ENCODE results near the gene SCYL1. TPM values are rescaled to one million over a fixed set of nuclear protein-coding genes. Genes with fewer than 3 reads are reported as not detected.

Gene SCYL1
- total RNA-seq, 1 donor: 109 TPM

DNA sequence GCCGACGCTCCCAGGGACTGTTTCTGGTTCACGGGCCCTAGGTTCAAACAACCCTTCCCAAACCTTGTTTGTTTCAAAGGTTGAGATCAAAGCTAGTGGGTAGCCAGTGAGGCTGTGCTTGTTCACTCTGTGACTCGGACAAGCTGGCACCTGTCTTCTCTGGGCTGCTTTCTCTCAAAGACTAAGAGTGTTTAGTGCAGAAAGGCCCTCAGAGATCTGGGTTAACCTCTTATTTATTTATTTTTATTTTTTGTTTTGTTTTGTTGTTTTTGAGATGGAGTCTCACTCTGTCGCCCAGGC is 39.0 kb upstream of the SCYL1 start:
- Histone ChIP-seq H3K4me2 (ENCODE audit: insufficient read depth, low read length) (no peak overlapping the region), H2AFZ (ENCODE audit: low read length) (no peak overlapping the region), H3K36me3 (ENCODE audit: insufficient read depth, low read length) (no peaks in the 10 kb centered on the region), H4K20me1 (ENCODE audit: insufficient read depth, low read length) (no peaks in the 10 kb centered on the region), H3K9me3 (ENCODE audit: low read depth, low read length) (no peaks in the 10 kb centered on the region), H3K27ac (ENCODE audit: low read depth, low read length) (peak overlapping the region; percentile 68), H3K4me3 (ENCODE audit: insufficient read depth, low read length) (no peak overlapping the region), H3K27me3 (ENCODE audit: insufficient read depth, low read length) (no peaks in the 10 kb centered on the region), H3K79me2 (ENCODE audit: insufficient read depth, low read length) (peaks cover 42% of the 10 kb centered on the region), H3K4me1 (ENCODE audit: insufficient read depth, low read length) (peaks cover 62% of the 10 kb centered on the region)
- no peak for DNase-seq (ENCODE audit: insufficient read length, low spot score, missing footprints)
- TF ChIP-seq, protein P1, sequence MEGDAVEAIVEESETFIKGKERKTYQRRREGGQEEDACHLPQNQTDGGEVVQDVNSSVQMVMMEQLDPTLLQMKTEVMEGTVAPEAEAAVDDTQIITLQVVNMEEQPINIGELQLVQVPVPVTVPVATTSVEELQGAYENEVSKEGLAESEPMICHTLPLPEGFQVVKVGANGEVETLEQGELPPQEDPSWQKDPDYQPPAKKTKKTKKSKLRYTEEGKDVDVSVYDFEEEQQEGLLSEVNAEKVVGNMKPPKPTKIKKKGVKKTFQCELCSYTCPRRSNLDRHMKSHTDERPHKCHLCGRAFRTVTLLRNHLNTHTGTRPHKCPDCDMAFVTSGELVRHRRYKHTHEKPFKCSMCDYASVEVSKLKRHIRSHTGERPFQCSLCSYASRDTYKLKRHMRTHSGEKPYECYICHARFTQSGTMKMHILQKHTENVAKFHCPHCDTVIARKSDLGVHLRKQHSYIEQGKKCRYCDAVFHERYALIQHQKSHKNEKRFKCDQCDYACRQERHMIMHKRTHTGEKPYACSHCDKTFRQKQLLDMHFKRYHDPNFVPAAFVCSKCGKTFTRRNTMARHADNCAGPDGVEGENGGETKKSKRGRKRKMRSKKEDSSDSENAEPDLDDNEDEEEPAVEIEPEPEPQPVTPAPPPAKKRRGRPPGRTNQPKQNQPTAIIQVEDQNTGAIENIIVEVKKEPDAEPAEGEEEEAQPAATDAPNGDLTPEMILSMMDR (IDR thresholded peaks at IDR 0.05; ENCODE audit: extremely low read depth, low read depth, low read length): no peak

DNA sequence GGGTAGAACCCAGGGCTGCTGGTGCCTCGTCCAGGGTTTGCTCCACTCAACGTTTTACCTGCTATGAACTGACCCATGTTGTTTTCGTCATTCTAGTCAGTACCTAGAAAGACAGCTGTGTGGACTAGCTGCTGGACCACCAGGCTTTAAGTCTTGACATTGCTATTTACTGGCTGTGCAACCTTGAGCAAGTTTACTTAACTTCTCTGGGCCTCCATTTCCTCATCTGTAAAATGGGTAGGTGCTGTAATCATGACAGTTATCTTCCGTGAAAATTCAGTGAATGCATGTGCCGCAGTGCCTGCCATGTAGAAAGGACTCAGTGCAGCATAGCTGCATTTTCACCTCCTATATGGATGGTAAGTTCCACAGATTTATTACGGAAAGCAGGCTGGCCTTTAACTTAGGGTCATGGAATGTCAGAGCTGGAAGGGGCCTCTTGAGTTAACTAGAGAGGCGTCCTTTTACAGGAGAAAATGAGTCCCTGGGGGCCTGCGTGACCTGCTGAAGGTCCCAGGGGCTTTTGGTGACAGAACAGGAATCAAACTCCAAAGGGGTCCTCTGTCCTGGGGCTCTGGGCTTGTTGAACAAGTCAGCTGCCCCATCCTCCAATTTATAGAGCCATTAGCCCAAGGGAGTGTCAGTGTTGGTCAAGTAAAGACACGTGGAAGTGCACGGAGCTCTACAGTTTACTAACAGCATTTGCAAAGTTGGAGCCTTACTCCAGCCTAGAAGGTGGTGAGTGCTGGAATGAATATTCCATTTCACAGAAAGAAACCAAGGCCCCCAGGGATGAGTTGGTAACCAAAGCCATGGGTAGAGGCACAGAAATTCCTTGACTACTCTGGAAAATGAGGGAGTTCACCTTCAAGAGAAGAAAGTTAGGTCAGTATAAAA is 38.1 kb upstream of the SCYL1 start:
- DNase-seq (ENCODE audit: insufficient read length, low spot score, missing footprints): no peak
- Histone ChIP-seq H3K36me3 (ENCODE audit: insufficient read depth, low read length) (no peaks in the 10 kb centered on the region), H3K9me3 (ENCODE audit: low read depth, low read length) (no peaks in the 10 kb centered on the region), H2AFZ (ENCODE audit: low read length) (peak overlapping the region; percentile 4), H3K27me3 (ENCODE audit: insufficient read depth, low read length) (no peaks in the 10 kb centered on the region), H3K79me2 (ENCODE audit: insufficient read depth, low read length) (peaks cover 46% of the 10 kb centered on the region), H3K27ac (ENCODE audit: low read depth, low read length) (peak overlapping the region; percentile 95), H3K4me1 (ENCODE audit: insufficient read depth, low read length) (peaks cover 65% of the 10 kb centered on the region), H3K4me3 (ENCODE audit: insufficient read depth, low read length) (no peak overlapping the region), H4K20me1 (ENCODE audit: insufficient read depth, low read length) (no peaks in the 10 kb centered on the region), H3K4me2 (ENCODE audit: insufficient read depth, low read length) (peak overlapping the region; percentile 60)
- TF ChIP-seq, protein P1 (IDR thresholded peaks at IDR 0.05; ENCODE audit: extremely low read depth, low read depth, low read length): no peak

DNA sequence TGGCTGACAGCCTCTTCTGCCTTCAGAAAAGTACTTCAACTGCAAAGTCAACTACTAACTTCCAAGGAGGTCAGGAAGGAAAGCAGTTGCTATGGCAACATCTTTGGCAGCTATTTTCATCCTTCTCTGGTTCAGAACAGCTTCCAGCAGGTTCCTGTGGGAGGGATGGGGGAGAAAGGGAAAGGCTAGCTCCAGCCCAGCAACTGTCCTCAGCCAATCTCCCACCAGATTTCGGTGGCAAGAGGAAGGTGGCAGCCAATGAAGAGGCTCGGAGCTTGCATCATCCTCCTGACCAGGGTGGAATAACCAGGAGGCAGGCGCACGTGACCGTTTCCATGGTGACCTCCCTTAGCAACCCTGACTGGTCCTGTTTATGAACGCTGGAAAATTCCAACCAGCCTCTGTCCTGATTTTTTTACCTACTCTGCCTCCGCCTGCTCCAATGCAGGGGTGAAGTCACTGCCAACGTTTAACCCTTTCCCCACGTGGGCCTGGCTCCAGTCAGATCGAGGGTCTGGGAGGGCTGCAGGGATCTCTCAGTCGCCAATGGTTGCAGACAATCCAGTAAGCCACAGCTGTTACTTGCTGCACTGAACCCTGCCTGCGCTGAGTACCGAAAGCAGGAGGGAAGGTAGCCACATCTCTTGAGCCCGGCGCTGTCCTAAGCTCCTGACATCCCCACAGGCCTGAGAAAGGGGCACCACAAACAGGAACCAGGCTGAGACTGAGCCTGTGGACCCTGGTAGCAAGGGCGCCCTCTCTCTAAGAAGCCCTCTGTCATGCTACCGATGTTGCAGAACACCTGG is 37.2 kb upstream of the SCYL1 start:
- TF ChIP-seq, protein P1 (IDR thresholded peaks at IDR 0.05; ENCODE audit: extremely low read depth, low read depth, low read length): no peak
- peak overlapping the region; percentile 76 for H3K4me2 ChIP-seq (ENCODE audit: insufficient read depth, low read length)

More for the DNA sequence above, 37.2 kb upstream of the SCYL1 start:
- H4K20me1 ChIP-seq (ENCODE audit: insufficient read depth, low read length): no peaks in the 10 kb centered on the region
- peak; percentile 96 for DNase-seq (ENCODE audit: insufficient read length, low spot score, missing footprints)
- peak overlapping the region; percentile 4 for H2AFZ ChIP-seq (ENCODE audit: low read length)
- H3K27ac ChIP-seq (ENCODE audit: low read depth, low read length): peak overlapping the region; percentile 95
- no peaks in the 10 kb centered on the region for H3K9me3 ChIP-seq (ENCODE audit: low read depth, low read length)
- peak overlapping the region; percentile 44 for H3K4me3 ChIP-seq (ENCODE audit: insufficient read depth, low read length)
- no peaks in the 10 kb centered on the region for H3K36me3 ChIP-seq (ENCODE audit: insufficient read depth, low read length)
- peaks cover 67% of the 10 kb centered on the region for H3K4me1 ChIP-seq (ENCODE audit: insufficient read depth, low read length)
- H3K79me2 ChIP-seq (ENCODE audit: insufficient read depth, low read length): peaks cover 46% of the 10 kb centered on the region
- no peaks in the 10 kb centered on the region for H3K27me3 ChIP-seq (ENCODE audit: insufficient read depth, low read length)

Measured in osteoblast (primary cell).